GM23338 (cell line): ENCODE results near the gene SUV39H1. TPM values are rescaled to one million over a fixed set of nuclear protein-coding genes. Genes with fewer than 3 reads are reported as not detected.

Experiments used
- ATAC-seq: fragments of 200-7000 bp; cut with Tn5 transposase; 3 replicates; pipeline ENCODE4 v1.9.1; 2020
- DNase-seq: peaks from one replicate; pipeline ENCODE4 v3.0.0-alpha.2; 2015; ENCODE audit warnings: low spot score
- H2AFZ ChIP-seq: fragments of 200-600 bp; sonication (generic); 2 replicates; pipeline ENCODE4 v1.8.0; 2016; ENCODE audit warnings: antibody characterized with exemption, mild to moderate bottlenecking, moderate library complexity
- H3F3A ChIP-seq: fragments of 200-600 bp; sonication (generic); replicated peaks from 2 replicates; pipeline ENCODE4 v1.8.0; 2017; ENCODE audit warnings: antibody characterized with exemption, mixed run types, low read depth
- H3K27ac ChIP-seq: fragments of 200-600 bp; sonication (generic); 2 replicates; pipeline ENCODE4 v1.6.1; 2016; ENCODE audit warnings: low read depth
- H3K27me3 ChIP-seq: fragments of 200-600 bp; sonication (generic); 2 replicates; pipeline ENCODE4 v1.8.0; 2016; ENCODE audit warnings: mild to moderate bottlenecking, mixed run types, moderate library complexity; ENCODE audit not compliant: insufficient read depth
- H3K36me3 ChIP-seq: fragments of 200-600 bp; sonication (generic); 2 replicates; pipeline ENCODE4 v1.8.0; 2016; ENCODE audit warnings: mild to moderate bottlenecking; ENCODE audit not compliant: insufficient read depth
- H3K4me1 ChIP-seq: fragments of 200-600 bp; sonication (generic); 2 replicates; pipeline ENCODE4 v1.8.0; 2016; ENCODE audit warnings: mild to moderate bottlenecking, moderate library complexity; ENCODE audit not compliant: insufficient read depth
- H3K4me2 ChIP-seq: fragments of 200-600 bp; sonication (generic); 2 replicates; pipeline ENCODE4 v1.7.1; 2017; ENCODE audit warnings: mixed run types
- H3K4me3 ChIP-seq: fragments of 200-600 bp; sonication (generic); 2 replicates; pipeline ENCODE4 v1.6.1; 2016; ENCODE audit warnings: mixed run types
- H3K79me2 ChIP-seq: fragments of 200-600 bp; sonication (generic); replicated peaks from 2 replicates; pipeline ENCODE4 v1.8.0; 2017; ENCODE audit warnings: mild to moderate bottlenecking; ENCODE audit not compliant: insufficient read depth
- H3K9me2 ChIP-seq: fragments of 200-600 bp; sonication (generic); 2 replicates; pipeline ENCODE4 v1.8.0; 2017; ENCODE audit not compliant: insufficient read depth
- H4K20me1 ChIP-seq: fragments of 200-600 bp; sonication (generic); replicated peaks from 2 replicates; pipeline ENCODE4 v1.8.0; 2017; ENCODE audit warnings: mild to moderate bottlenecking; ENCODE audit not compliant: insufficient read depth
- H3K27ac Mint-ChIP-seq: 2 replicates; pipeline ENCODE4 v1.8.0; 2020; ENCODE audit warnings: inconsistent platforms, mild to moderate bottlenecking, moderate library complexity, mixed read lengths
- H3K27me3 Mint-ChIP-seq: 3 replicates; pipeline ENCODE4 v1.8.0; 2022; ENCODE audit warnings: low read depth, mild to moderate bottlenecking, moderate library complexity, mixed read lengths, inconsistent platforms; ENCODE audit not compliant: insufficient read depth, poor library complexity
- H3K36me3 Mint-ChIP-seq: 3 replicates; pipeline ENCODE4 v1.8.0; 2021; ENCODE audit warnings: low read depth, mild to moderate bottlenecking, inconsistent platforms, moderate library complexity, mixed read lengths
- H3K4me1 Mint-ChIP-seq: 3 replicates; pipeline ENCODE4 v1.8.0; 2020; ENCODE audit warnings: mild to moderate bottlenecking, inconsistent platforms, mixed read lengths
- H3K4me3 Mint-ChIP-seq: 3 replicates; pipeline ENCODE4 v1.8.0; 2021; ENCODE audit warnings: moderate library complexity, mild to moderate bottlenecking, inconsistent platforms, mixed read lengths
- H3K9me3 Mint-ChIP-seq: 3 replicates; pipeline ENCODE4 v1.8.0; 2020; ENCODE audit warnings: moderate library complexity, mild to moderate bottlenecking, inconsistent platforms, mixed read lengths
- CREB1 ChIP-seq: fragments of 250-450 bp; sonication (Bioruptor Pico); IDR thresholded peaks from 2 replicates; pipeline ENCODE4 v1.5.0; 2020; ENCODE audit warnings: low read depth, mild to moderate bottlenecking, moderate library complexity
- EZH2 ChIP-seq: fragments of 200-600 bp; sonication (generic); IDR thresholded peaks from one replicate; pipeline ENCODE4 v1.8.0; 2017; ENCODE audit warnings: antibody characterized with exemption, mild to moderate bottlenecking, low read depth; ENCODE audit not compliant: unreplicated experiment
- EZH2phosphoT487 ChIP-seq: fragments of 200-600 bp; sonication (generic); IDR thresholded peaks from one replicate; pipeline ENCODE4 v1.8.1; 2018; ENCODE audit warnings: antibody characterized with exemption; ENCODE audit not compliant: unreplicated experiment
- JUNB ChIP-seq: IDR thresholded peaks from one replicate; pipeline ENCODE4 v1.6.1; 2016; ENCODE audit warnings: antibody characterized with exemption; ENCODE audit not compliant: unreplicated experiment
- POLR2AphosphoS5 ChIP-seq: IDR thresholded peaks from 2 replicates; pipeline ENCODE4 v1.6.1; 2016; ENCODE audit warnings: antibody characterized with exemption, low read depth
- STAT1 ChIP-seq: IDR thresholded peaks from one replicate; pipeline ENCODE4 v1.6.1; 2016; ENCODE audit warnings: antibody characterized with exemption; ENCODE audit not compliant: unreplicated experiment
- ZNF331 ChIP-seq: fragments of 250-450 bp; sonication (Bioruptor Pico); IDR thresholded peaks from 2 replicates; pipeline ENCODE4 v1.5.0; 2020; ENCODE audit warnings: low read depth, mild to moderate bottlenecking, moderate library complexity
- polyA plus RNA-seq: library from polyadenylated mRNA; unstranded; fragments of >200 nt; fragmentation: Nextera tagmentation; extraction: Ambion mirVana; gene quantifications from 2 replicates; pipeline ENCODE4 v1.2.1, GENCODE V29; 2016
- total RNA-seq: library from RNA; depleted of rRNA; stranded (reverse); fragments of >200 nt; shearing (Covaris generic); gene quantifications from 2 replicates; pipeline ENCODE4 v1.2.3, GENCODE V29; 2014
- TF ChIP-seq, protein P1 (sequence below): IDR thresholded peaks from 2 replicates; pipeline ENCODE4 v1.6.1; 2016; ENCODE audit warnings: antibody characterized with exemption
- TF ChIP-seq, protein P2 (sequence below): IDR thresholded peaks from one replicate; pipeline ENCODE4 v1.6.1; 2018; ENCODE audit warnings: antibody characterized with exemption; ENCODE audit not compliant: unreplicated experiment
- TF ChIP-seq, protein P3 (sequence below), 2 experiments: fragments of 200-600 bp in 1 of 2; sonication (generic) in 1 of 2; conservative IDR thresholded peaks; 2 replicates each; pipeline versions ENCODE4 v1.5.1 to v1.6.1; 2016 to 2017; ENCODE audit warnings: antibody characterized with exemption in 2 of 2, low read depth in 2 of 2, mild to moderate bottlenecking in 2 of 2, moderate library complexity in 1 of 2
- TF ChIP-seq, protein P4 (sequence below): fragments of 250-450 bp; sonication (Bioruptor Pico); IDR thresholded peaks from 2 replicates; pipeline ENCODE4 v1.5.0; 2020; ENCODE audit warnings: mild to moderate bottlenecking, moderate library complexity

The SUV39H1 gene
- total and polyA plus RNA-seq, 2 experiments from 2014 or later = 9.5 to 15.2 TPM

DNA sequence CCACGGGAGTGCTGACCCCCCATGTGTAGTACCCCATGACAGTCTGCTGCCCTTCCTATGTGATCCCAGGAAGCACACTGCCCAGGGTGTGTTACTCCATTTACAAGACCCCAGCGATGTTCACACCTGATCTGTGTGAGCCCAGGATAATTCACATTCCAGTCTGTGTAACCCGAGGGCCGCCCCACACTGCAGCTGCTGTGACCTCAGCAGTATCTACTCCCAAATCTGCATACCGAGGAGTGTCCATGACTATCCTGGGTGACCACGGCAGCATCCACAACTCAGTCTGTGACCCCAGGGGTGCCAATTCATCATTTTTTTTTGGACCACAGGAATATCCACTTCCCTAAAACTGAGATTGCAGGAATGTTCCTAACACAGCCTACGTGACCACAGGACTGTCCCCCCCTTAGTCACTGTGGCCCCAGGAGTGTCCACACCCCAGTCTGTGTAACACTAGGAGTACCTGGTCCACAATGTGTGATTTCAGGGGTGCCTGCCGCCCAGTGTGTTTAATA lies 57.2 kb downstream of the SUV39H1 start:
- no peaks in the 10 kb centered on the region for H3K27me3 ChIP-seq
- no peaks in the 10 kb centered on the region for H4K20me1 ChIP-seq
- DNase-seq (no peak), ATAC-seq (no peak)
- H3K4me1 ChIP-seq = no peaks in the 10 kb centered on the region
- TF ChIP-seq EZH2 (no peak), JUNB (no peak), STAT1 (no peak), CREB1 (no peak), POLR2AphosphoS5 (no peak), ZNF331 (CRISPR knock-in tag) (no peak), EZH2phosphoT487 (no peak)
- TF ChIP-seq, protein P1, sequence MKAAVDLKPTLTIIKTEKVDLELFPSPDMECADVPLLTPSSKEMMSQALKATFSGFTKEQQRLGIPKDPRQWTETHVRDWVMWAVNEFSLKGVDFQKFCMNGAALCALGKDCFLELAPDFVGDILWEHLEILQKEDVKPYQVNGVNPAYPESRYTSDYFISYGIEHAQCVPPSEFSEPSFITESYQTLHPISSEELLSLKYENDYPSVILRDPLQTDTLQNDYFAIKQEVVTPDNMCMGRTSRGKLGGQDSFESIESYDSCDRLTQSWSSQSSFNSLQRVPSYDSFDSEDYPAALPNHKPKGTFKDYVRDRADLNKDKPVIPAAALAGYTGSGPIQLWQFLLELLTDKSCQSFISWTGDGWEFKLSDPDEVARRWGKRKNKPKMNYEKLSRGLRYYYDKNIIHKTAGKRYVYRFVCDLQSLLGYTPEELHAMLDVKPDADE = no peak
- TF ChIP-seq, protein P2, sequence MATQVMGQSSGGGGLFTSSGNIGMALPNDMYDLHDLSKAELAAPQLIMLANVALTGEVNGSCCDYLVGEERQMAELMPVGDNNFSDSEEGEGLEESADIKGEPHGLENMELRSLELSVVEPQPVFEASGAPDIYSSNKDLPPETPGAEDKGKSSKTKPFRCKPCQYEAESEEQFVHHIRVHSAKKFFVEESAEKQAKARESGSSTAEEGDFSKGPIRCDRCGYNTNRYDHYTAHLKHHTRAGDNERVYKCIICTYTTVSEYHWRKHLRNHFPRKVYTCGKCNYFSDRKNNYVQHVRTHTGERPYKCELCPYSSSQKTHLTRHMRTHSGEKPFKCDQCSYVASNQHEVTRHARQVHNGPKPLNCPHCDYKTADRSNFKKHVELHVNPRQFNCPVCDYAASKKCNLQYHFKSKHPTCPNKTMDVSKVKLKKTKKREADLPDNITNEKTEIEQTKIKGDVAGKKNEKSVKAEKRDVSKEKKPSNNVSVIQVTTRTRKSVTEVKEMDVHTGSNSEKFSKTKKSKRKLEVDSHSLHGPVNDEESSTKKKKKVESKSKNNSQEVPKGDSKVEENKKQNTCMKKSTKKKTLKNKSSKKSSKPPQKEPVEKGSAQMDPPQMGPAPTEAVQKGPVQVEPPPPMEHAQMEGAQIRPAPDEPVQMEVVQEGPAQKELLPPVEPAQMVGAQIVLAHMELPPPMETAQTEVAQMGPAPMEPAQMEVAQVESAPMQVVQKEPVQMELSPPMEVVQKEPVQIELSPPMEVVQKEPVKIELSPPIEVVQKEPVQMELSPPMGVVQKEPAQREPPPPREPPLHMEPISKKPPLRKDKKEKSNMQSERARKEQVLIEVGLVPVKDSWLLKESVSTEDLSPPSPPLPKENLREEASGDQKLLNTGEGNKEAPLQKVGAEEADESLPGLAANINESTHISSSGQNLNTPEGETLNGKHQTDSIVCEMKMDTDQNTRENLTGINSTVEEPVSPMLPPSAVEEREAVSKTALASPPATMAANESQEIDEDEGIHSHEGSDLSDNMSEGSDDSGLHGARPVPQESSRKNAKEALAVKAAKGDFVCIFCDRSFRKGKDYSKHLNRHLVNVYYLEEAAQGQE = no peak
- TF ChIP-seq, protein P3, sequence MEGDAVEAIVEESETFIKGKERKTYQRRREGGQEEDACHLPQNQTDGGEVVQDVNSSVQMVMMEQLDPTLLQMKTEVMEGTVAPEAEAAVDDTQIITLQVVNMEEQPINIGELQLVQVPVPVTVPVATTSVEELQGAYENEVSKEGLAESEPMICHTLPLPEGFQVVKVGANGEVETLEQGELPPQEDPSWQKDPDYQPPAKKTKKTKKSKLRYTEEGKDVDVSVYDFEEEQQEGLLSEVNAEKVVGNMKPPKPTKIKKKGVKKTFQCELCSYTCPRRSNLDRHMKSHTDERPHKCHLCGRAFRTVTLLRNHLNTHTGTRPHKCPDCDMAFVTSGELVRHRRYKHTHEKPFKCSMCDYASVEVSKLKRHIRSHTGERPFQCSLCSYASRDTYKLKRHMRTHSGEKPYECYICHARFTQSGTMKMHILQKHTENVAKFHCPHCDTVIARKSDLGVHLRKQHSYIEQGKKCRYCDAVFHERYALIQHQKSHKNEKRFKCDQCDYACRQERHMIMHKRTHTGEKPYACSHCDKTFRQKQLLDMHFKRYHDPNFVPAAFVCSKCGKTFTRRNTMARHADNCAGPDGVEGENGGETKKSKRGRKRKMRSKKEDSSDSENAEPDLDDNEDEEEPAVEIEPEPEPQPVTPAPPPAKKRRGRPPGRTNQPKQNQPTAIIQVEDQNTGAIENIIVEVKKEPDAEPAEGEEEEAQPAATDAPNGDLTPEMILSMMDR (conservative IDR thresholded peaks at IDR 0.05; ENCODE audit: low read depth in 2 of 2) = no peak
- TF ChIP-seq, protein P4, sequence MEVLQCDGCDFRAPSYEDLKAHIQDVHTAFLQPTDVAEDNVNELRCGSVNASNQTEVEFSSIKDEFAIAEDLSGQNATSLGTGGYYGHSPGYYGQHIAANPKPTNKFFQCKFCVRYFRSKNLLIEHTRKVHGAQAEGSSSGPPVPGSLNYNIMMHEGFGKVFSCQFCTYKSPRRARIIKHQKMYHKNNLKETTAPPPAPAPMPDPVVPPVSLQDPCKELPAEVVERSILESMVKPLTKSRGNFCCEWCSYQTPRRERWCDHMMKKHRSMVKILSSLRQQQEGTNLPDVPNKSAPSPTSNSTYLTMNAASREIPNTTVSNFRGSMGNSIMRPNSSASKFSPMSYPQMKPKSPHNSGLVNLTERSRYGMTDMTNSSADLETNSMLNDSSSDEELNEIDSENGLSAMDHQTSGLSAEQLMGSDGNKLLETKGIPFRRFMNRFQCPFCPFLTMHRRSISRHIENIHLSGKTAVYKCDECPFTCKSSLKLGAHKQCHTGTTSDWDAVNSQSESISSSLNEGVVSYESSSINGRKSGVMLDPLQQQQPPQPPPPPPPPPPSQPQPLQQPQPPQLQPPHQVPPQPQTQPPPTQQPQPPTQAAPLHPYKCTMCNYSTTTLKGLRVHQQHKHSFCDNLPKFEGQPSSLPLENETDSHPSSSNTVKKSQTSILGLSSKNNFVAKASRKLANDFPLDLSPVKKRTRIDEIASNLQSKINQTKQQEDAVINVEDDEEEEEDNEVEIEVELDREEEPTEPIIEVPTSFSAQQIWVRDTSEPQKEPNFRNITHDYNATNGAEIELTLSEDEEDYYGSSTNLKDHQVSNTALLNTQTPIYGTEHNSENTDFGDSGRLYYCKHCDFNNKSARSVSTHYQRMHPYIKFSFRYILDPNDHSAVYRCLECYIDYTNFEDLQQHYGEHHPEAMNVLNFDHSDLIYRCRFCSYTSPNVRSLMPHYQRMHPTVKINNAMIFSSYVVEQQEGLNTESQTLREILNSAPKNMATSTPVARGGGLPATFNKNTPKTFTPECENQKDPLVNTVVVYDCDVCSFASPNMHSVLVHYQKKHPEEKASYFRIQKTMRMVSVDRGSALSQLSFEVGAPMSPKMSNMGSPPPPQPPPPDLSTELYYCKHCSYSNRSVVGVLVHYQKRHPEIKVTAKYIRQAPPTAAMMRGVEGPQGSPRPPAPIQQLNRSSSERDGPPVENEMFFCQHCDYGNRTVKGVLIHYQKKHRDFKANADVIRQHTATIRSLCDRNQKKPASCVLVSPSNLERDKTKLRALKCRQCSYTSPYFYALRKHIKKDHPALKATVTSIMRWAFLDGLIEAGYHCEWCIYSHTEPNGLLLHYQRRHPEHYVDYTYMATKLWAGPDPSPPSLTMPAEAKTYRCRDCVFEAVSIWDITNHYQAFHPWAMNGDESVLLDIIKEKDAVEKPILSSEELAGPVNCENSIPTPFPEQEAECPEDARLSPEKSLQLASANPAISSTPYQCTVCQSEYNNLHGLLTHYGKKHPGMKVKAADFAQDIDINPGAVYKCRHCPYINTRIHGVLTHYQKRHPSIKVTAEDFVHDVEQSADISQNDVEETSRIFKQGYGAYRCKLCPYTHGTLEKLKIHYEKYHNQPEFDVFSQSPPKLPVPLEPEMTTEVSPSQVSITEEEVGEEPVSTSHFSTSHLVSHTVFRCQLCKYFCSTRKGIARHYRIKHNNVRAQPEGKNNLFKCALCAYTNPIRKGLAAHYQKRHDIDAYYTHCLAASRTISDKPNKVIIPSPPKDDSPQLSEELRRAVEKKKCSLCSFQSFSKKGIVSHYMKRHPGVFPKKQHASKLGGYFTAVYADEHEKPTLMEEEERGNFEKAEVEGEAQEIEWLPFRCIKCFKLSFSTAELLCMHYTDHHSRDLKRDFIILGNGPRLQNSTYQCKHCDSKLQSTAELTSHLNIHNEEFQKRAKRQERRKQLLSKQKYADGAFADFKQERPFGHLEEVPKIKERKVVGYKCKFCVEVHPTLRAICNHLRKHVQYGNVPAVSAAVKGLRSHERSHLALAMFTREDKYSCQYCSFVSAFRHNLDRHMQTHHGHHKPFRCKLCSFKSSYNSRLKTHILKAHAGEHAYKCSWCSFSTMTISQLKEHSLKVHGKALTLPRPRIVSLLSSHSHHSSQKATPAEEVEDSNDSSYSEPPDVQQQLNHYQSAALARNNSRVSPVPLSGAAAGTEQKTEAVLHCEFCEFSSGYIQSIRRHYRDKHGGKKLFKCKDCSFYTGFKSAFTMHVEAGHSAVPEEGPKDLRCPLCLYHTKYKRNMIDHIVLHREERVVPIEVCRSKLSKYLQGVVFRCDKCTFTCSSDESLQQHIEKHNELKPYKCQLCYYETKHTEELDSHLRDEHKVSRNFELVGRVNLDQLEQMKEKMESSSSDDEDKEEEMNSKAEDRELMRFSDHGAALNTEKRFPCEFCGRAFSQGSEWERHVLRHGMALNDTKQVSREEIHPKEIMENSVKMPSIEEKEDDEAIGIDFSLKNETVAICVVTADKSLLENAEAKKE = no peak
- H3K4me1 Mint-ChIP-seq = no peaks in the 10 kb centered on the region
- H2AFZ ChIP-seq = no peak overlapping the region
- H3K27me3 Mint-ChIP-seq = peaks cover 3% of the 10 kb centered on the region
- no peak overlapping the region for H3K4me3 Mint-ChIP-seq
- no peak overlapping the region for H3K4me3 ChIP-seq
- H3K27ac Mint-ChIP-seq = no peak overlapping the region
- no peak overlapping the region for H3K4me2 ChIP-seq
- no peaks in the 10 kb centered on the region for H3K36me3 Mint-ChIP-seq
- H3F3A ChIP-seq = no peaks in the 10 kb centered on the region
- no peaks in the 10 kb centered on the region for H3K36me3 ChIP-seq
- no peaks in the 10 kb centered on the region for H3K9me2 ChIP-seq
- no peaks in the 10 kb centered on the region for H3K79me2 ChIP-seq
- H3K9me3 Mint-ChIP-seq = no peaks in the 10 kb centered on the region
- H3K27ac ChIP-seq = no peak overlapping the region
